ENCODE measurements around the gene CACNB4. TPM values are rescaled to one million over a fixed set of nuclear protein-coding genes. Genes with fewer than 3 reads are reported as not detected.

Gene CACNB4
- total RNA-seq, 1 donor from 2014 or later: 4.9 TPM

DNA sequence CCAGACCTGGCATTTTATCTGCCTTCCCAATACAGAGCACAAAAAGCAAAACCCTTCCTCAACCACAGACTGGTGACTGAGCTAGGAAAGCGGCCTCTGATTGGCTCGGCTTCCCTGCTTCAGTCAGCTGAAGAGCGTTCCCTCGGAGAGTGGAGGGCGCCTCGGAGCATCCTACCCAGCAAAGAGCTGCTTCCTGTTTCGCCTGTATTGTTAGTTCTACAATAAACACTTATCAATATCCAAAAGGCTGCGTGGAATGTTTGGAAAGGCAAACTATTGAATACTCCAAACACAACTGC, 125.0 kb downstream of the CACNB4 start:
- Histone ChIP-seq H3K4me3 (no peak overlapping the region), H3K36me3 (no peaks in the 10 kb centered on the region), H3K27ac (no peak overlapping the region), H3K27me3 (no peaks in the 10 kb centered on the region), H3K9me3 (no peaks in the 10 kb centered on the region), H3K4me1 (peaks cover 7% of the 10 kb centered on the region)
- DNase-seq (ENCODE audit: extremely low spot score in 2 of 2): no peak
- intact Hi-C loops (cut with DNase I): no loop called here
- TF ChIP-seq POLR2AphosphoS5 (IDR thresholded peaks at IDR 0.05; ENCODE audit: insufficient read depth in 1 of 2, low read depth in 1 of 2) (no peak), CTCF (IDR thresholded peaks at IDR 0.05) (no peak), POLR2A (IDR thresholded peaks at IDR 0.05) (no peak)

- intact Hi-C loops (cut with DNase I): no loop called here
- Histone ChIP-seq H3K4me1 (peaks cover 7% of the 10 kb centered on the region), H3K27ac (no peak overlapping the region), H3K4me3 (no peak overlapping the region), H3K9me3 (no peaks in the 10 kb centered on the region), H3K36me3 (no peaks in the 10 kb centered on the region), H3K27me3 (no peaks in the 10 kb centered on the region)
- no peak for DNase-seq (ENCODE audit: extremely low spot score in 2 of 2)
- TF ChIP-seq CTCF (IDR thresholded peaks at IDR 0.05): no peak
- TF ChIP-seq POLR2A (IDR thresholded peaks at IDR 0.05): no peak
- no peak for TF ChIP-seq POLR2AphosphoS5 (IDR thresholded peaks at IDR 0.05; ENCODE audit: insufficient read depth in 1 of 2, low read depth in 1 of 2)
Observed at GRCh38 chr2:151973013-151973900, 125.6 kb downstream of the CACNB4 start.

DNA sequence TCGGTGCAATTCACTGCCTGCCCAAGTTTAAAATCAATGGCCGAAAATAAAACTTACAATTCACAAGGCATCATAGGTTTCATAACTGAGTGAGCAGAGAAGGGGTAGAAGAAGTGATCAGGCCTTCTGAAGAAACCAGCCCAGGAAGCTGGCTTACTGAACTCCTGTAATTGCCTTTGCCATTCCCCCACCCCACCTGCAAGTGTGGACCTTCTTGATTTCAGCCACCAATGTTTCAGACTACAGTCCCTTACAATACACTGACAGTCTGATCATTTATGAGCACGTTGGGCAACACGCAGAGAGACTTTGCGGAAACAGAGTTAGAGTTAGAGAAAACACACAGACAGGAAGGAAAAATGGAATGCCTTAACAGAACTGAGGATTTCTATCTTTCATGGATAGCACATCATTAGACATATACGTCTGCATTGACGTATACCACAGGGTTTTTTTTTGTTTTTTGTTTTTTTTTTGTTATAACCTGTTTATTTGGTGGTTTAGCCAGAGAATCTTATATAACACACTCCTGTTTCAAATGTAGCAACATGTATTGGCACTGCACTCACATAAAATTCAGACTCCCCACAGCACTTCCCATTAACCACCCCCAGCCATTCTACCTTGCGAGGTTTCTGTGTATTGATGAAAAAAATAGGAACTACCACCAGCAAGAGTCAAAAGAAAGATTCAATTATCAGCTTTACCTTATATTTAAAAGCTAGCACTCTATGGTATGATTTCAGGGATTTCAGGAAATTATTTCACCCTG, 126.4 kb downstream of the CACNB4 start:
- H3K36me3 ChIP-seq: no peaks in the 10 kb centered on the region
- H3K4me3 ChIP-seq: no peak overlapping the region
- peaks cover 7% of the 10 kb centered on the region for H3K4me1 ChIP-seq
- no peak overlapping the region for H3K27ac ChIP-seq
- no peaks in the 10 kb centered on the region for H3K9me3 ChIP-seq
- DNase-seq (ENCODE audit: extremely low spot score in 2 of 2): no peak
- intact Hi-C loops (cut with DNase I): no loop called here
- H3K27me3 ChIP-seq: no peaks in the 10 kb centered on the region
- no peak for TF ChIP-seq POLR2A (IDR thresholded peaks at IDR 0.05)
- TF ChIP-seq CTCF (IDR thresholded peaks at IDR 0.05): no peak
- no peak for TF ChIP-seq POLR2AphosphoS5 (IDR thresholded peaks at IDR 0.05; ENCODE audit: insufficient read depth in 1 of 2, low read depth in 1 of 2)

DNA sequence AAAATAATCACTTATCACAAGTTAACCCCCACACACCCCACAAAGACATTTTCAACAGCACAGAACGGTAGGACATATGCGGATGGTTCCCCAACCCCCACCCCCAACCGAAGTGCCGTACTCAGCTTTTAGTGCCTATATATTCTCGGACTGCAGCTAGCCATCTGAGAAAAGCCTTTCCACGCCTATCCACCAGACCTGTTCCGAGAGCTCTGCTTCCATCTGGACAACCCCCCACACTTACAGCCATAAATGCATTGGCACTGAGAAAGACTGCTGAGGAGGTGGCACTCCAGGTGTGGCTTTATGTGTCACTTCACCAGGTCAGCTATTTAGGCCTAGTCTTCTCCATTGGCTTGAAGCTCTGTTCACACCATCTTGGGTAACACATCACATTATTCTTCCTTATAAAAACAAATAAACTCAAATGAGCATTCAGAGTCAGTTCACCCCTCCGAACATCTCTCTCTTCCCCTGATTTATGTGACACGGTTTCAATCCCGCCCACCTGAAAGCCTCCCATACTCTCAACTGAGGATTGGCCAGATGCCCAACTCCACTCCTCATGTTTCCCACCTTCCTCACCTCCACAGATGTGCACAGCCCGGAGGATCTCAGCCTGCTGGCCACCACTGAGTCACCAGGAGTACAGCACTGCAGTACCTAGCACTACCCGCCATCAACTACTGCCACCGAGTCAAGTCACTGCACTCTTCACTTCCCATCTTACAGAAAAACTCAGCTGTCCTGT, 127.4 kb downstream of the CACNB4 start:
- intact Hi-C loops (cut with DNase I): no loop called here
- no peak for DNase-seq (ENCODE audit: extremely low spot score in 2 of 2)

More for the DNA sequence above, 127.4 kb downstream of the CACNB4 start:
- Histone ChIP-seq H3K9me3 (no peaks in the 10 kb centered on the region), H3K4me1 (peaks cover 7% of the 10 kb centered on the region), H3K4me3 (no peak overlapping the region), H3K27me3 (no peaks in the 10 kb centered on the region), H3K36me3 (no peaks in the 10 kb centered on the region), H3K27ac (no peak overlapping the region)
- TF ChIP-seq POLR2AphosphoS5 (IDR thresholded peaks at IDR 0.05; ENCODE audit: insufficient read depth in 1 of 2, low read depth in 1 of 2) (no peak), POLR2A (IDR thresholded peaks at IDR 0.05) (no peak), CTCF (IDR thresholded peaks at IDR 0.05) (no peak)
